NCI-H460 (cell line): ENCODE measurements around the gene RCAN1. TPM values are rescaled to one million over a fixed set of nuclear protein-coding genes. Genes with fewer than 3 reads are reported as not detected.
"Not testable (repeated sequence)": the region's sequence is repeated elsewhere in the genome, so short reads cannot be mapped to it uniquely, and the experiment has no call there.

ENCODE experiments used
- DNase-seq: peaks from one replicate; pipeline ENCODE4 v3.0.0-alpha.2; 2016; ENCODE audit warnings: low read depth; ENCODE audit errors: extremely low read depth
- total RNA-seq: library from RNA; depleted of rRNA; stranded (reverse); fragments of >200 nt; shearing (Covaris generic); gene quantifications from 2 replicates; pipeline ENCODE4 v1.2.3, GENCODE V29; 2014

Gene RCAN1
- total RNA-seq, 1 experiment from 2014 or later: 11.2 TPM

DNA sequence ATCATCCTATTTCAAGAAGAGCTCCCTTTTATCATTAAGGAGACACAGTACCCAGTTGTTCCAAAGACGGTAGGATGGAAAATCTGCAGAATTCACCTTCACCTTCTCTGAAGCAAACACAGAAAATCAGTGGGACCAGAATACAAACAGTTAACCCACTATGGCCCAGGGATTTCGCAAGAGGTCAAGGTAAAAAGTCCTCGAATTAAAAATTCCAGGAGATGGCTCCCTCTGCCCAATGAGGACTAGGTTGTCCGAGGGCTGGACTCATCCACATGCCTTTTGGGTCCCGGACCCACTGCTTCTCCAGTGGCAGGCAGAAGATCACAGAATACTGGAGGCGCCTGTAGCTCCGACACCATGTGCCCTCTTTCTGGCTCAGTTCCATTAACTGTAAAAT is 42.9 kb downstream of the RCAN1 start:
- no peak for DNase-seq

GRCh38 chr21:34570313-34570712 is 44.6 kb downstream of the RCAN1 start:
- DNase-seq: no peak

- no peak for DNase-seq
Observed at GRCh38 chr21:34569381-34569979, 45.4 kb downstream of the RCAN1 start.

DNA sequence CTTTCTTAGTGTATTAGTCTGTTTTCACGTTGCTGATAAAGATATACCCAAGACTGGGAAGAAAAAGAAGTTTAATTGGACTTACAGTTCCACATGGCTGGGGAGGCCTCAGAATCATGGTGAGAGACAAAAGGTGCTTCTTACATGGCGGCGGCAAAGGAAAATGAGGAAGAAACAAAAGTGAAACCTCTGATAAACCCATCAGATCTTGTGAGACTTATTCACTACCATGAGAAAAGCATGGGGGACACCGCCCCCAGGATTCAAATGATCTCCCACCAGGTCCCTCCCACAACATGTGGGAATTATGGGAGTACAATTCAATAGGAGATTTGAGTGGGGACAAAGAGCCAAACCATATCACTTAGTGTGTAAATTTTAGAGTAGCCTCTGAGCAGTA is 46.1 kb downstream of the RCAN1 start:
- DNase-seq: not testable (repeated sequence)

DNA sequence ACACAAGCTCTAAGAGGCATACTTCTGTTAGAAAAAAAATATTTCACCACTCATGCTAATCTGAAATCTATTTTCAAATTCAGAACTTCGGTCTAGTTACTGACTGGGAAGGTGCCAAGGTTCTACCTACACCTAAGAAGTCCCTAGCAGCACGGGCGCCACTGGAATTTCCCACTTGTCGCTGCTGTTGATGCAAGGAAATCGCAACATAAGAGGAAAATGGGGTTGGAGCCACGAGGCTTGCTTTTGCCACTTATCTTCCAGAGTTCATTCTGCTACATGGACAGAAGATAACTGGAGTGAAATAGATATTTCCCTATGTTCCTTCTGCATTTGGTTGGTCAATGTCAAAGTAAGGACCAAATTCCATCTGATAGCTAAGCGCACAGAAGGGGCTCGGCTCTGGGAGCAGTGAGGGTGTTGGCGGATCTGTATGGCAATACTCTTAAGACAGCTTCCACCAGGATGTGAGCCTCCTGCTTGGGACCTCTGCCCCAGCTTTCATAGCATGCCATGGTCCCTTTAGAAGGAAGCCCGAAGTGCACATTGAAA is 47.2 kb downstream of the RCAN1 start:
- DNase-seq: no peak

- no peak for DNase-seq
Observed at GRCh38 chr21:34565238-34565637, 49.7 kb downstream of the RCAN1 start.

DNA sequence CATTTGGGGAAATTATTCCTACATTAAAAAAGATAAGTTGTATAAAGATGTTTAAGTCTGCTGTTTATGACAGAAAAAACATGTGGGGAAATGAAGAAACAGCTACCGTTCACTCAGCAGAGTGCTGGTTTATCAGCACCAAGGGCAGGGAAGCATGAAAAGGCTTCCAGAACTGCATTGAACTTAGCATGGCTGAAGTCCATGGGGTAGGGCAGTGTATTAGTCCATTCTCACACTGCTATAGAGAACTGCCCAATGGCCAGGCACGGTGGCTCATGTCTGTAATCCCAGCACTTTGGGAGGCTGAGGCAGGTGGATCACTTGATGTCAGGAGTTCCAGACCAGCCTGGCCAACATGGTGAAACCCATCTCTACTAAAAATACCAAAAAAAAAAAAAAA is 51.5 kb downstream of the RCAN1 start:
- not testable (repeated sequence) for DNase-seq

DNA sequence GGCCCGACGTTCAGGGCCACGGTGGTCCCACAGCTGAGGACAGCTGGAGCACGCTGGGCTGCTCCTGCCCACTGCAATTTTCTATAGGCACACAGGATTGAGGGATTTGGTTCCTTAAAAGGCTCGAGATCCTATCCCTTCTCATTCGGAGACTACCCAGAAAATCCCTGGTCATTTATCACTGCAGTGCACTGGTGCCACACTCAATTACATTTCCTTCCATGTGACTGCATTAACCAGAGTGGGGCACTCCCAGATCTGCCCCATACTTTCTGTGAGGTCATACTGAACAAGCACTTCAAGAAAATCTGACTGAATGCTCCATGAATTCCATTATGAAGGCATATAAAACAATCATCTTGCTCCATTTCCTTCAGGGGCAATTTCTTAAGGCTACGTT is 53.1 kb downstream of the RCAN1 start:
- no peak for DNase-seq

- no peak for DNase-seq
Observed at GRCh38 chr21:34560609-34561008, 54.3 kb downstream of the RCAN1 start.

DNA sequence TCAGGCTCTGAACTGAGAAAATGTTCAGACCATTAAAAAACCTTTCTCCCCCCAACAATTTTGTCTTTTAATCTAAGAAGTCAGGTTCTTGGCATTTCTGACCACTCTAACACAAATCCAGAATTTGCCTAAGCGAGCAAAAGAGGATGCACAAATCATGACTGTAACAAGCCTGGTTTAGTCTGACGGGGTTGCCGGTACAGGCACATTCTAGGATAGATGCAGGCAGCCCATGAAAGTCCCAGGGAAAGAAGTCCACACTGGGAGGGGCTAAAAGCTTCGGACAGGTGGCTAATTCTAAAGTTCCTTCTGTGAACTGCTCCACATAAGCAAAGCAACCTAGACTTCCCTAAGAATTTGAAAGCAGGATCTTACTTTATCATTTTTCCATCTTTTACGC is 54.9 kb downstream of the RCAN1 start:
- no peak for DNase-seq

GRCh38 chr21:34559089-34559631 is 55.8 kb downstream of the RCAN1 start:
- no peak for DNase-seq

GRCh38 chr21:34558166-34558565 is 56.7 kb downstream of the RCAN1 start:
- DNase-seq: no peak

DNA sequence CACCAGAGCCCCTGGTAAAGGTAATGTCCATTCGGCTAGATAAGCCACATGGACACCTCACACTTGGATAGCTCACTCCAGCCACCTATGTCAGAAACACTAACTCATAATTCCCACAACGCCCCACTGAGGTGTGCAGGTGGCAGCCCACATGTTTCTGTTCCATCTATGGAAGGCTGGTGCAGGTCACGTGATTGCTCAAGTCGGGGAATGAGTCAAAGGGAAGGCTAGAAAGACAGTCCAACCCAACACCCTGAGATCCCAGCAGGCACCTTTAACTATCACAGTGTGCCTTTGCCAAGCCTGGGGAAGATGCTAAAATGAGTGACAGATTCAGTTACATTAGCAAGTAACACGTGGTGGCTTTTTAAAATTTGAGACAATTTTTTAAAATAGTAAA is 57.7 kb downstream of the RCAN1 start:
- no peak for DNase-seq

GRCh38 chr21:34554670-34555069 is 60.2 kb downstream of the RCAN1 start:
- not testable (repeated sequence) for DNase-seq

DNA sequence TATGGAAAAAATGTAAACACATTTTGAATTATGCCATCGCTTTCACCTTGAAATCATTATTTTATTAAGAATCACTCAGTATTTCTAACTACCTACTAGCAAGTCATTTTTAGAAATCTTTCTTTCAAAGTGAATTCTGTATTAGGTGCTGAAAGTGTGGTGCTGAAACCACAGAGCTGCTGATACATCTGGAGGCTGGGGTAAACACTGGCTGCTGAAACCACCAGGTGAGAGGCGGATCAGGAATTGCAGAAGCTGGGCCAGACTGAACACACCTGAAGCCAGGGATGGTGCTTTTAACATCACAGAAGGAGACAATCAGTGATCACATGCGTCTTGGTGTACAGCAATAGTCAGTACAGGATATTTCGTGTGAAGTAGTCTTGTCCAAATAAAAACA is 60.7 kb downstream of the RCAN1 start:
- no peak for DNase-seq

DNA sequence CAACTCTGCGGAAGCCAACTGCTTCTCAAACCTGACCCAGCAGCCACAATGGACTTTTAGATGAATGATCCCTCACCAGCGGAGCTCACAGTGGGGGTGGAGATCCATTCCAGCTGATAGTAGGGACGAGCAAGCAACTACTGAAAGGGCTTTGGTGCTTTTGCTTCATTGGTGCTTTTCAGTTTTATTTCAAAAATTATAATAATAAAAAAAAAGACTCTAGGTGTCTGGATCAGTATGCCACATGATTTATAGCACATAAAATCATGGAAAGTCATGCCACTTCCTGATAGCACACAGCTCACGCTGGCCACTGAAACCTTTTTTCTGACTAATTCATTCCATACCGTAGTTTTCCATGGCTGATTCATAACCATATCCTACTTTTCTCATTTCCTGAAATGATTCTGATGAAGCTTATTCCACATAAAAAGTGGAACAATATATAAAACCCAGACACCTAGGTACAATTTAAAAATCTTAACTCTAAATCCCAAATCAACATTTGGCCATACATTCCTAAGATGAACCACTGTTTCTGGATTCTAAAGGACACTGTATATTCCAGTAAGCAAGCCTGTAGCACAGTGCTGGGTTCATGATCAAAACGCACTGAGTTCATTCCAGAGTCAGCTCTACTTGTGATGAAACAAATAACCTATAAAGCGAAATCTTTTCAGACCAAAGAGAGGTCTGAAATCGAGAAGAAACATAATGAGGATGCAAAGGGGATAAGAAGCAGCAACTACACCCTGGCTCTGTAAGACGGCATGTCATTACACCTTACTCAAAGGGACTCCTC is 61.6 kb downstream of the RCAN1 start:
- no peak for DNase-seq

DNA sequence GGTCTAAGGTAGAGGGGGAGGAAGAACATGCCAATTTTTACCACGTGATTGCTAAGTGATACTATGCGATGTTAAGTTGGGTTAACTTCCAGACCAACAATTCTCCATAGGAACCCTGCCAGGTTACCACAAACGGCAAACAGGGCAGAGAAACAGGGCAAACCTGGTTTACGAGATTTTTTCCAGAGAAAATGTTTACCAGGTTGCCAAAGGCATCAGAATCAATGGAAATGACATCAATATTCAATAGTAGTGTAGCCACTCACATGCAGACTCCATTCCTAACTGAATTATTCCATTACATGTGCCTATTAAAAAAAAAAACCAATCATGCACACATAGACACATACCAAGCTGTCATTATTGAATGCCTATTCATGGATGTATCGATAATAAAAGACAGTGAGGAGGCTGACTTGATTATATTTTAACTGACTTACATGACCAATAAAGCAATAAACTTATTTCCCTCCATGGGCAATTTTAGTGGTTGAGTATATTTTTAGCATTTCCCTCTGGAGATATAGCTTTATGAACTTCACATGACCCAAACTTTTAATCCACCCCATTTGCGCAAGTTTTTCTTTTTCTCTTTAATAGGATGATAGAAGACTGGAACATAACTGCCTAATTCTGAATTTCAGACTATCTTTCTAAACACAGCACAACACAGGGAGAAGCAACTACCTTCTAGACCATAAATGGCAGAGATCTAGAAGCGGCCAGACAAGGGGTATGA is 62.4 kb downstream of the RCAN1 start:
- no peak for DNase-seq

- DNase-seq: no peak
Observed at GRCh38 chr21:34550182-34550799, 64.6 kb downstream of the RCAN1 start.

GRCh38 chr21:34548781-34549376 is 66.0 kb downstream of the RCAN1 start:
- no peak for DNase-seq

- DNase-seq: no peak
Observed at GRCh38 chr21:34546542-34546941, 68.4 kb downstream of the RCAN1 start.
